CD14-positive monocyte (primary cell): ENCODE measurements around the gene MDGA2. TPM values are rescaled to one million over a fixed set of nuclear protein-coding genes. Genes with fewer than 3 reads are reported as not detected.

Experiments
- DNase-seq, 3 donors: peaks; one replicate each; pipeline ENCODE4 v3.0.0-alpha.2; 2011 to 2022
- H2AFZ ChIP-seq: 2 replicates; pipeline ENCODE4 v1.6.0; 2012; ENCODE audit warnings: mild to moderate bottlenecking, low read depth, low read length, inconsistent platforms; ENCODE audit not compliant: insufficient read depth, poor library complexity, severe bottlenecking
- H3K27ac ChIP-seq, 2 donors: 1 replicate in 1 of 2; 2 replicates in 1 of 2; pipeline ENCODE4 v1.5.1; 2012 to 2013; ENCODE audit warnings: low read length in 2 of 2, control low read depth in 1 of 2, inconsistent platforms in 1 of 2, low read depth in 1 of 2, mild to moderate bottlenecking in 1 of 2
- H3K27me3 ChIP-seq, 2 donors: one replicate each; pipeline versions ENCODE4 v1.6.0 to v1.6.1; 2011 to 2013; ENCODE audit warnings: low read length in 2 of 2; ENCODE audit not compliant: control insufficient read depth in 2 of 2, insufficient read depth in 2 of 2
- H3K36me3 ChIP-seq, 2 donors: replicated peaks in 1 of 2; 1 replicate in 1 of 2; 2 replicates in 1 of 2; pipeline versions ENCODE4 v1.5.1 to v1.6.1; 2012 to 2013; ENCODE audit warnings: low read length in 2 of 2, control low read depth in 1 of 2, inconsistent platforms in 1 of 2, mild to moderate bottlenecking in 1 of 2; ENCODE audit not compliant: insufficient read depth in 2 of 2, control insufficient read depth in 1 of 2
- H3K4me1 ChIP-seq, 2 donors: 1 replicate in 1 of 2; 2 replicates in 1 of 2; pipeline versions ENCODE4 v1.5.1 to v1.6.1; 2012 to 2013; ENCODE audit warnings: low read length in 2 of 2, control low read depth in 1 of 2, inconsistent platforms in 1 of 2, mild to moderate bottlenecking in 1 of 2, moderate library complexity in 1 of 2; ENCODE audit not compliant: insufficient read depth in 2 of 2, control insufficient read depth in 1 of 2
- H3K4me2 ChIP-seq: replicated peaks from 2 replicates; pipeline ENCODE3; 2012; ENCODE audit warnings: low read length, moderate library complexity, mild to moderate bottlenecking; ENCODE audit not compliant: poor library complexity, severe bottlenecking; ENCODE audit errors: extremely low read depth
- H3K4me3 ChIP-seq, 3 experiments: fragments of 200-600 bp in 1 of 3; sonication (generic) in 1 of 3; replicated peaks in 1 of 3; 1 replicate in 2 of 3; 2 replicates in 1 of 3; pipeline ENCODE4 v1.5.1; 2011 to 2013; ENCODE audit warnings: low read length in 3 of 3, mild to moderate bottlenecking in 3 of 3, control low read depth in 2 of 3, low read depth in 2 of 3, inconsistent platforms in 1 of 3, moderate library complexity in 1 of 3
- H3K79me2 ChIP-seq: 2 replicates; pipeline ENCODE4 v1.6.0; 2012; ENCODE audit warnings: mild to moderate bottlenecking, control low read depth, inconsistent platforms, low read length, moderate library complexity; ENCODE audit not compliant: insufficient read depth
- H3K9ac ChIP-seq: 2 replicates; pipeline ENCODE4 v1.6.0; 2017; ENCODE audit warnings: low read length, mild to moderate bottlenecking; ENCODE audit not compliant: insufficient read depth, poor library complexity, severe bottlenecking
- H3K9me3 ChIP-seq, 2 donors: replicated peaks in 1 of 2; 1 replicate in 1 of 2; 2 replicates in 1 of 2; pipeline versions ENCODE4 v1.5.1 to v1.6.1; 2012 to 2013; ENCODE audit warnings: low read length in 2 of 2, control low read depth in 1 of 2; ENCODE audit not compliant: control insufficient read depth in 1 of 2, insufficient read depth in 1 of 2
- H4K20me1 ChIP-seq: 2 replicates; pipeline ENCODE4 v1.6.0; 2012; ENCODE audit warnings: mild to moderate bottlenecking, low read length, control low read depth, moderate library complexity; ENCODE audit not compliant: insufficient read depth
- H3K27ac Mint-ChIP-seq, 7 donors: one replicate each; pipeline ENCODE4 v1.8.0; 2020; ENCODE audit warnings: mild to moderate bottlenecking in 7 of 7, mixed read lengths in 7 of 7, moderate library complexity in 6 of 7, inconsistent platforms in 2 of 7
- H3K27me3 Mint-ChIP-seq, 3 donors: one replicate each; pipeline ENCODE4 v1.8.0; 2021 to 2022; ENCODE audit warnings: low read depth in 3 of 3, mild to moderate bottlenecking in 3 of 3, mixed read lengths in 3 of 3, moderate library complexity in 3 of 3, inconsistent platforms in 1 of 3
- H3K36me3 Mint-ChIP-seq, 2 donors: one replicate each; pipeline ENCODE4 v1.8.0; 2020; ENCODE audit warnings: mixed read lengths in 2 of 2, inconsistent platforms in 1 of 2, mild to moderate bottlenecking in 1 of 2
- H3K4me1 Mint-ChIP-seq: one replicate; pipeline ENCODE4 v1.8.0; 2020; ENCODE audit warnings: mild to moderate bottlenecking, mixed read lengths
- H3K4me3 Mint-ChIP-seq, 2 donors: one replicate each; pipeline ENCODE4 v1.8.0; 2020; ENCODE audit warnings: mild to moderate bottlenecking in 2 of 2, mixed read lengths in 2 of 2, moderate library complexity in 1 of 2
- H3K9me3 Mint-ChIP-seq, 7 donors: one replicate each; pipeline ENCODE4 v1.8.0; 2020 to 2022; ENCODE audit warnings: mixed read lengths in 7 of 7, mild to moderate bottlenecking in 6 of 7, moderate library complexity in 6 of 7, inconsistent platforms in 2 of 7
- CTCF ChIP-seq: fragments of 200-600 bp; IDR thresholded peaks from one replicate; pipeline ENCODE4 v1.8.0; 2022; ENCODE audit warnings: antibody characterized with exemption, mild to moderate bottlenecking
- WGBS: methylation state at CpG from one replicate; pipeline ENCODE4 v1.1.5; 2013; ENCODE audit warnings: missing lambda C conversion rate; ENCODE audit not compliant: insufficient coverage; 5-methylcytosine and 5-hydroxymethylcytosine counted together
- intact Hi-C, 2 donors: fragments of 100-400 bp; cut with micrococcal nuclease; formaldehyde crosslinking; loops; one replicate each; pipeline versions ENCODE4 v1.15.0 to v1.15.1; 2023
- polyA plus RNA-seq, 3 donors: library from polyadenylated mRNA; depleted of rRNA in 1 of 3; unstranded in 2 of 3; stranded (reverse) in 1 of 3; fragments of 300-500 nt in 2 of 3; fragments of >200 nt in 1 of 3; fragmentation: Illumina TruSeq in 2 of 3; gene quantifications; 1 replicate in 2 of 3; 2 replicates in 1 of 3; pipeline ENCODE4 v1.2.3, GENCODE V29; 2012 to 2021

Gene MDGA2
- polyA plus RNA-seq, 3 donors, result not detected

GRCh38 chr14:47346849-47347248 is 328.6 kb downstream of the MDGA2 start:
- TF ChIP-seq CTCF, result no peak
- Histone ChIP-seq H3K79me2 (no peaks in the 10 kb centered on the region), H3K9me3 (no peaks in the 10 kb centered on the region), H3K27me3 (no peaks in the 10 kb centered on the region), H3K4me3 (no peak overlapping the region), H3K9ac (no peak overlapping the region), H2AFZ (no peak overlapping the region), H3K36me3 (no peaks in the 10 kb centered on the region), H3K4me1 (no peaks in the 10 kb centered on the region), H4K20me1 (no peaks in the 10 kb centered on the region), H3K4me2 (no peak overlapping the region), H3K27ac (no peak overlapping the region)
- Mint-ChIP-seq H3K27ac (no peak overlapping the region), H3K4me1 (no peaks in the 10 kb centered on the region), H3K27me3 (no peaks in the 10 kb centered on the region), H3K4me3 (no peak overlapping the region), H3K36me3 (no peaks in the 10 kb centered on the region), H3K9me3 (no peaks in the 10 kb centered on the region)
- peak in 1 of 3 donors; percentile 4 for DNase-seq
- intact Hi-C loops, result no loop called here
- 46% methylated on average over 3 of the region's 5 CpGs for WGBS

- Histone ChIP-seq H3K27ac (no peak overlapping the region), H3K27me3 (no peaks in the 10 kb centered on the region), H4K20me1 (no peaks in the 10 kb centered on the region), H2AFZ (no peak overlapping the region), H3K36me3 (no peaks in the 10 kb centered on the region), H3K9ac (no peak overlapping the region), H3K79me2 (no peaks in the 10 kb centered on the region), H3K4me3 (no peak overlapping the region), H3K9me3 (no peaks in the 10 kb centered on the region), H3K4me1 (no peaks in the 10 kb centered on the region), H3K4me2 (no peak overlapping the region)
- WGBS, result no CpG with 5 or more reads among the region's 2 CpGs
- Mint-ChIP-seq H3K4me1 (no peaks in the 10 kb centered on the region), H3K36me3 (no peaks in the 10 kb centered on the region), H3K27me3 (no peaks in the 10 kb centered on the region), H3K9me3 (no peaks in the 10 kb centered on the region), H3K4me3 (no peak overlapping the region), H3K27ac (no peak overlapping the region)
- intact Hi-C loops, result no loop called here
- no peak for TF ChIP-seq CTCF
- DNase-seq, result no peak
These were observed 330.4 kb downstream of the MDGA2 start for GRCh38 chr14:47345016-47345415.
